T47D (cell line): ENCODE results near the gene ARMH4.
A peak's percentile ranks its signal among the peaks of the same experiment; 100 is the strongest.

ENCODE experiments used
- DNase-seq, 2 experiments: peaks; one replicate each; pipeline versions ENCODE4 v3.0.0 to v3.0.0-alpha.2; 2011 to 2012; ENCODE audit warnings: low read depth in 1 of 2, low spot score in 1 of 2
- JUND ChIP-seq: IDR thresholded peaks from 2 replicates; pipeline ENCODE4 v1.6.1; 2012; ENCODE audit warnings: low read depth
- in situ Hi-C: cut with HindIII; loops from 2 replicates; pipeline ENCODE4 v1.10.0; 2016; ENCODE audit warnings: low sequenced_read_pairs, low pct_unique_long_range_greater_than_20kb

ARMH4 gene

DNA sequence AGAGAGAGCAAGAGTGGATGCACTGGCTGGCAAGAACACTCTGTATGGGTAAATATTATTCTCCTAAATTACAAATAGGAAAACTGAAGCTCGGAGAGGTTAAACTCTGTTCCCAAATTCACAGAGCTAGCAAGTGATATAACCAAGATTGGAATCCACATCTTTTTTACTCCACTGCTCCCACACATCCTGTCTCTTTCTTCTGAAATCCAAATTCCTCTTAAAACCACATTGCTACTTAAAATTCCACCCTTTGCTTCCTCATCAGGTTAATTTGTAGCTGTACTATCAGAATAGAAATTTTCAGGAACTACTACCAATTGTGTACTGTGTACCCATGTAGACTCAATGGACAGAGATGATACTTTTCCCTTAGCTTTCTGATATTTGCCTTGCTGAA is 74.4 kb downstream of the ARMH4 start:
- no peak for DNase-seq
- in situ Hi-C loops = no loop called here
- no peak for TF ChIP-seq JUND

DNA sequence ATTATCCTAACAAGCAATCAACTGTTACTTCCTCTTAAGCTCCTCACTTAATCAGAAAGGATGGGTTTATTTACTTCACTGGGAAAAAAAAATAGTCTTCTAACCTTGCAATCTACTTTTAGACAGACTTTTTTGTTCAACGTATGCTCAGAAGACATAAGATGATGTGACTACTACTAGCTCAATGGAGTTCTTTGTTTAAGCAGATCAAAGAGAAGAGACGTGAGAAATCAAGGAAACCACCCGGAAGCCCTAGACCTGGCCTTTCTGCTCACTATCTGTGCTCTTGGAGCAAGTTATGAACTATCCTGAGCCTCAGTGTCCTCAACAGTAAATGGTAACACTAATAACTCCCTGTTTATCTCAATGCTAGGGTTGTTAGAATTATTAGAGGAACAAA is 78.5 kb downstream of the ARMH4 start:
- TF ChIP-seq JUND = no peak
- DNase-seq = no peak
- in situ Hi-C loops = no loop called here

DNA sequence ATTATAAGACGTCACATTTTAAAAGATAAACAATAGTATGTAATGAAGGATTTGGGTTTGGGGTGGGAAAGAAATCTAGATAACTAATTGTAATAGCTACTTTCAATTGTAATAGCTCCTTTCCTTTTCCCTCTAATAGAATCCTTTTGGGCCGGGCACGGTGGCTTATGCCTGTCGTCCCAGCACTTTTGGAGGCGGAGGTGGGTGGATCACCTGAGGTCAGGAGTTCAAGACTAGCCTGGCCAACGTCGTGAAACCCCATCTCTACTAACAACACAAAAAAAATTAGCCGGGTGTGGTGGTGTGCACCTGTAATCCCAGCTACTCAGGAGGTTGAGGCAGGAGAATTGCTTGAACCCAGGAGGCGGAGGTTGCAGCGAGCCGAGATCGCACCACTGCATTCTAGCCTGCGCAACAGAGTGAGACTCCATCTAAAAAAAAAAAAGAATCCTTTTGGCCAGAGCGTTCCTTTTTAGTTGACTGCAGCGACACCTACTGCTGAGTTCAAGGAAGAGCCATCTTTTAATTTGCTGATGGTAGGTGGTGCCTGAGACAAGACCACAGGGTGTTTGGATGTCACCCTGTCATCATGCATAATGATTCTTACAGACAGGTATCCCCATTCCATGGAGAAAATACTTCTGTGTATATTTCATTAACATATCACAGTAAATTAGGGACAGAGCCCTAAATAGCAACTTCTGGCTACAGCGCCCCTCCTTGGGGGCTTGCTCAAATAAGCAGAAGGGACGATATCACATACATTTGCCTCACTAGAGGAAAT is 79.5 kb downstream of the ARMH4 start:
- in situ Hi-C loops = no loop called here
- peak; percentile 42 to 79 for DNase-seq

DNA sequence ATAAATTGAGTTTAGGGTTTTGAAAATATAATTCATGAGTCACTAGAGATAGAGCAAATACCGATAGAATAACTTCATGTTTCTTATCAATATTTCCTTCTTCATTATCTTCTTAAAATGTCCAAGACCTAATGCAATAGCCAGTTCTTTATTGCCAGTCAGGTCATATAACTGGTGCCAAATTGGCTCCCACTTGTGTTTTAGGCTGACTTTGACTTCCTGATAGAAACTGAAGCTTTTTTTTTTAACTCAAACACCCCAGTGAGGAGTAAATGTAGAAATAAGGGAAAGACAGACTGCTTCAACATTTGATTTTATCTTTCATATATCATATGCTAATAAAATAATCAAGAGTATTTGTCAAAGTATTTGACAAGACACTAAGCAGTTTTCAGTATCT is 80.7 kb downstream of the ARMH4 start:
- DNase-seq = no peak
- TF ChIP-seq JUND = no peak
- in situ Hi-C loops = no loop called here

More for the DNA sequence above, 79.5 kb downstream of the ARMH4 start:
- TF ChIP-seq JUND = no peak

DNA sequence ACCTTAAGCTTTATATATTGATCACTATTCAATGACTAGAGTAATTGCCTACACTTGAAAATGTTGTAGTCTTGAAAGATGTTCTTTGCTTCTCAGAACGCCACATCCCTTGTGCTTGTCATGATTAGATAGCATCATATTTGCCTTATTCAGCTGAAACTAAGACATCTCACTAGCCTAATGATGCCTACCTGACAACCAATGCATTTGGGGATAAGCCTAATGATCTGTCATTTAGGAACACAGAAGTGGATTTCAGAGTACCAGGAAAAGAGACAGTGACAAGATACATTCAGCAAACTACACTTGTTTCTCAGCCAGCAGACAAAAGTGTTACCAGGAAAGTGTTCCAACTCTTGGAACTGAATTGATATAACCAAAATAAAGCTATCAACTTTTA is 83.7 kb downstream of the ARMH4 start:
- no peak for DNase-seq
- no peak for TF ChIP-seq JUND
- in situ Hi-C loops = no loop called here

DNA sequence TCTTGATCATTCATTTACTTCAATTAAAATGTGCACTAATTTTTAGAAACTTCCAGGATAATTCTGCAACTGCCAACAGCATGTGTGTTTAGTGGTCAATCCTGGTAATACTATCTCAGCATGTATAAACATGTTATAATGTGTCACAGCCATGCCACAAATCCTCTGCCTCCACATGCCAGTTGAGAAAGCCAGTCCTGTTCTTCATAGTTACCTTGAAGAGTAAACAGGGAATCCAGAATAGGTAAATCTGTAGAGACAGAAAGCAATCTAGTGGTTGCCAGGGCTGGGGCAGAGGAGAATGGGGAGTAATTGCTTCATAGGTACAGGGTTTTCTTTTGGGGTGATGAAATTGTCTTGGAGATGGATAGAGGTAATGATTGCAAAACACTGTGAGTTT is 85.9 kb downstream of the ARMH4 start:
- DNase-seq = no peak
- in situ Hi-C loops = no loop called here
- no peak for TF ChIP-seq JUND

DNA sequence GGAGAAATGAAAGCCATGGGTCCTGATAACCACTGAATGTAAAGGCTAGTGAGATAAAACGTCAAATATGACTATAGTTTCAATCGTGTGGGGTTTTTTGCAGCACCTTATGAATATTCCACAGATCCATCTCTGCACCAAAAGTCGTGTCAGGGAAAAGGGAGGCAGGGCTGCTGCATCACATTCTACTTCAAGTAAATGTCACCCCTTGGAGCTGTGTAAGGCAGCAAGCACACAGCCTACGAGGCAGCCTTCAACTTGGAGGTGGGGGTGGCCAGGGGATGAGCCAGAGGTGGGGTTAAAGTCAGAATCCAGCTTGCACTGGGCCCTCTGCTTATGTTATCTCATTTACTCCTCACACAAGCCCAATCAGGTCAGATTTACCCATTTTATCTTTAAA is 90.4 kb downstream of the ARMH4 start:
- no peak for DNase-seq
- TF ChIP-seq JUND = no peak
- in situ Hi-C loops = no loop called here

DNA sequence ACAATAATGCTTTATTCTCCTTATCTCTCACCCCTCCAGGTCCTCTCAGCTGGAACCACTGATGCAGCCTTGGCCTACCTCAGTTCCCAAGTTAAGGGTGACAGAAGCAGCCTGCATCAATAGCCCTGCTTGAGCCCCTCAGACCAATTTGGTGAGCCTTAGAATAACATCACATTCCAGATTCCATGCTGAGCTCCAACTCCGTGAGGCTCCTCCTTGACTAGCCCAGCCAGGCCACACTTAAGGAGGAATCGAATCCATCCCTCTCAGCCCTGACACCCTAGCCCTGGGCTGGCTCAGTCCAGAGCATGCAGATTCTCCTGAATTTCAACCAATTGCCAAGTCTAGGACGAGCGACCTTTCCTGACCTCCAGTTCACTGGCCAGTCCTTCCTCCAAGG is 91.1 kb downstream of the ARMH4 start:
- DNase-seq = no peak
- in situ Hi-C loops = no loop called here
- TF ChIP-seq JUND = no peak

DNA sequence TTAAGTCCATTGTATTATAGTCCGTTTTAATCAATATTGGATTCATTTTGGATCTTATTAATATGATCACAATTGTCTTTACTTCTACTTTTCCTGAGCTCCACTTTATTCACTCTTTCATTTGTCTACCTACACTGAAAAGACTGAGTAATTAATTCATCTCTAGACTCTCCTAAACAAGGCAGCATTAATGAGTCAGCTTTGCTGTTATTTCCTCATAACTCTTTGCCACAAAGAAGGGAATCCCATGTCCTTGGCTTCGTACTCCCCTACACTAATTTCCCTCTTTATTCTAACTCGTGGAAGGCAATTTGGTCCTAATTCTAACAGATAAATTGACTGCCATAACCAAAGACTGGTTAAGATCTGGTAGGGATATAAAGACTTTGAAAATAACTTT is 91.9 kb downstream of the ARMH4 start:
- no peak for DNase-seq
- in situ Hi-C loops = no loop called here
- TF ChIP-seq JUND = no peak

DNA sequence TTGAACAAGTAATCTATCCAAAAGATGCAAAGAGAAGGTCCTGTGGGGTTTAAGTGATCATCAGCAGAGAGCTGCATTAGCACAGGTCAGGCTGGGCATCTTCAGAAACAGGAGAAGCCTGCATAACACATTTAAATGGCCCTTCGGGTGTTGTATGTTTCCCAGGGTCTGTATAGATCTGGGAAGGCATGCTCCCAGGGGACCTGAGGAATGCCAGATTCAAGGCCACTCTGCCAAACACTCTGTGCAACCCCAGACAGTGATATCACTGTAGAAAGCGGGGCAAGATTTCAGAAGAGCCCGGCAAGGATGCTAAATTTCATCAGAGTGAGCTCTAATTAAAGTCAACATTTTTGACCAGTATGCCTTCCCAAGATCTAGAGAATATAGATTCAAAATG is 92.9 kb downstream of the ARMH4 start:
- no peak for TF ChIP-seq JUND
- DNase-seq = no peak
- in situ Hi-C loops = no loop called here

DNA sequence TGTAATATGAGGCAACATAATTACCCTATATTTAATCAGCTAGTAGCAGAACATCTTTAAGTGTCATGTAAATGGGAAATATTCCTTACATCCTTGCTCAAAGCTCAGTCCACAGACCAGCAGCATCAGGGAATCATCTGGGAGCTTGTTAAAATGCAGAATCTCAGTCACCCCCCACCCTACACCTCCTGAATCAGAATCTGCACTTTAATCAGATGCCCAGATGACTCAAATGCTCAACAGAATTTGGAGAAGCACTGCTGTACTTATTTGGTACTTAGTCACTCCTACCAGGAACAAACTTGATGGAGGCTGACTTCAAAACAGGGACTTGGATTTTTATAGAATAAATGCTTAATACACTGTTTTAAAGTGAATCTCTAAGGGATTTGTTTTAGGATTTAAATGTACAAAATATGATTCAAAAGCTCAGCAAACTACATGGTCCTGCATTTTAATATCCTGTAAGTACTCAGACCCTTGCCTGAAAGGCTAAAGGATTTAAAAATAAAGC is 96.5 kb downstream of the ARMH4 start:
- in situ Hi-C loops = no loop called here

DNA sequence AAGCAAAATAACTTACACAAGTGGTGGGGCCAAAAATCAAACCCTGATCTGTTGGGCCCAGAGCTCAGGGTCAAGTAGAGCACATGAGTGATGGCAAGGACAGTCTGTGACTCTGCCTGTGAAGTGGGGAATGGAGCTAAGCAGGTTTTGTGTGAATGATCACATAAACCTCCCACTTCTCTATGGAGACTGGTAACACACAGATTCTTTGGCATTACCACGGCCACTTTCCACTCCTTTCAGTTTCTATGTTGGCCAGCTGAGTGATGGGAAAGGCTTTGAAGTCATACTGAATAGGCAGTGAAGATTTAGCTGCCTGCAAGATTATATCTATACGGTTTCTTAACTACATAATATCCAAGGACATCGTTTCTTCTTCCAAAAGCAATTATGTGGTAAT is 97.9 kb downstream of the ARMH4 start:
- in situ Hi-C loops = no loop called here
- DNase-seq = peak in 1 of 2 experiments; percentile 26
- no peak for TF ChIP-seq JUND

More for the DNA sequence above, 96.5 kb downstream of the ARMH4 start:
- TF ChIP-seq JUND = no peak
- no peak for DNase-seq

DNA sequence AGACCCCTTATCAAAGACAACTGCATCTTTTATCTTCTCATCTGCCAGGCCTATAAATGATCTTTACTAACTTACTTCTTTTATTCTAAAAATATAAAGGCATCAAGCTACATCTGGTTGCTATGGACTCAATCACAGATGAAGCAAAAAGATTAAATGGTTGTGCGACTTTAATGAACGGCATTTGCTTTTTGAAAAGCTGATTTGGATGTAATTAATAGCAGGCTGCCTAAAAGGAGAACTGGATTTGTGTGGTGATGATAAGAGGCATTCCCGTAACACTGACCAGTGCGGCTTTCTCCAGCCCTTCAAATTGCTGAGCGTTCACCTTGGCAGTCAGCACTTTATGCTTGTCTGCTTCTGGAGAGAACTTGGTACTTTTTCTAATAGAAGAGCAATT is 103.8 kb downstream of the ARMH4 start:
- DNase-seq = no peak
- in situ Hi-C loops = no loop called here
- TF ChIP-seq JUND = no peak

DNA sequence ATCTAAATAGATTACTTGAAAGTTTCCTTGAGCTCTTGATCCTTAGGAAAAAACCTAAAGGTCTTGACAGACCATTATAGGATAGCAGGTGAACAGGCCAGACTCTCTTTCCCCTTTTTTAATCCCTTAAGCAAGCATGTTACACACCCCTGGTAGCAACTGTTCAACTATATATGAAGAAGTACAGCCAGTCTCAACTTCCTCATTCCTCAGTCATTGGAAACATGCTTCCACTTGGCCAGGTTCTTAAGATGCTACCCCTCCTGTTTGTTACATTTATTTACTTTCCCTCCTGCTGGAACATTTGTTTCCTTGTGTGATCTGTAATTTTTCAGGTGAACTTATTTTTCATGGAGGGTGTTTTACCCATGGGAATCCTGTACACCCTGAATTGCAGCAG is 124.1 kb downstream of the ARMH4 start:
- in situ Hi-C loops = no loop called here
- peak; percentile 35 to 55 for DNase-seq

More for the DNA sequence above, 124.1 kb downstream of the ARMH4 start:
- no peak for TF ChIP-seq JUND
